ENCODE data around the gene TRPM3. TPM values are rescaled to one million over a fixed set of nuclear protein-coding genes. Genes with fewer than 3 reads are reported as not detected.

Gene TRPM3
- total RNA-seq (ENCODE audit: insufficient read depth, low replicate concordance): 8.2 TPM

- DNase-seq (ENCODE audit: low spot score): no peak
Observed at GRCh38 chr9:71121275-71122021, at the start of gene TRPM3. TSS of gene TRPM3 (minus strand) at chr9:71121621. CDS start at chr9:71121354, 267 bp downstream.

- DNase-seq (ENCODE audit: low spot score): no peak
Observed at GRCh38 chr9:71168418-71168817, 47.0 kb upstream of the TRPM3 start.

- no peak for DNase-seq (ENCODE audit: low spot score)
Observed at GRCh38 chr9:71162126-71162525, 40.7 kb upstream of the TRPM3 start.

- no peak for DNase-seq (ENCODE audit: low spot score)
Observed at GRCh38 chr9:71157731-71158130, 36.3 kb upstream of the TRPM3 start.

GRCh38 chr9:71147368-71147767, 25.9 kb upstream of the TRPM3 start:
- DNase-seq (ENCODE audit: low spot score): no peak

GRCh38 chr9:71146511-71146910, 25.1 kb upstream of the TRPM3 start:
- no peak for DNase-seq (ENCODE audit: low spot score)

GRCh38 chr9:71145179-71145578, 23.8 kb upstream of the TRPM3 start:
- DNase-seq (ENCODE audit: low spot score): peak; percentile 78

- no peak for DNase-seq (ENCODE audit: low spot score)
Observed at GRCh38 chr9:71144495-71144894, 23.1 kb upstream of the TRPM3 start.

- DNase-seq (ENCODE audit: low spot score): no peak
Observed at GRCh38 chr9:71136696-71137095, 15.3 kb upstream of the TRPM3 start.

GRCh38 chr9:71131145-71131544, 9.7 kb upstream of the TRPM3 start:
- DNase-seq (ENCODE audit: low spot score): no peak

- DNase-seq (ENCODE audit: low spot score): no peak
Observed at GRCh38 chr9:71130521-71130920, 9.1 kb upstream of the TRPM3 start.

GRCh38 chr9:71128796-71129195, 7.4 kb upstream of the TRPM3 start:
- no peak for DNase-seq (ENCODE audit: low spot score)

- DNase-seq (ENCODE audit: low spot score): no peak
Observed at GRCh38 chr9:71127301-71127700, 5.9 kb upstream of the TRPM3 start.

GRCh38 chr9:71122421-71122820, 1.0 kb upstream of the TRPM3 start:
- DNase-seq (ENCODE audit: low spot score): no peak

GRCh38 chr9:71122022-71122275, 528 bp upstream of the TRPM3 start:
- no peak for DNase-seq (ENCODE audit: low spot score)

GRCh38 chr9:71120501-71121247, 747 bp downstream of the TRPM3 start:
- no peak for DNase-seq (ENCODE audit: low spot score)

GRCh38 chr9:71119746-71120145, 1.7 kb downstream of the TRPM3 start:
- DNase-seq (ENCODE audit: low spot score): no peak

- no peak for DNase-seq (ENCODE audit: low spot score)
Observed at GRCh38 chr9:71118324-71118723, 3.1 kb downstream of the TRPM3 start.

- DNase-seq (ENCODE audit: low spot score): no peak
Observed at GRCh38 chr9:71115448-71115975, 5.9 kb downstream of the TRPM3 start.

- DNase-seq (ENCODE audit: low spot score): no peak
Observed at GRCh38 chr9:71112866-71113265, 8.6 kb downstream of the TRPM3 start.

- DNase-seq (ENCODE audit: low spot score): no peak
Observed at GRCh38 chr9:71108937-71109336, 12.5 kb downstream of the TRPM3 start.

GRCh38 chr9:71106992-71107391, 14.4 kb downstream of the TRPM3 start:
- DNase-seq (ENCODE audit: low spot score): no peak

- DNase-seq (ENCODE audit: low spot score): no peak
Observed at GRCh38 chr9:71105192-71105591, 16.2 kb downstream of the TRPM3 start.
